ENCODE measurements around the gene ZNF165.
"Not testable (repeated sequence)": the region's sequence is repeated elsewhere in the genome, so short reads cannot be mapped to it uniquely, and the experiment has no call there.

The ZNF165 gene

DNA sequence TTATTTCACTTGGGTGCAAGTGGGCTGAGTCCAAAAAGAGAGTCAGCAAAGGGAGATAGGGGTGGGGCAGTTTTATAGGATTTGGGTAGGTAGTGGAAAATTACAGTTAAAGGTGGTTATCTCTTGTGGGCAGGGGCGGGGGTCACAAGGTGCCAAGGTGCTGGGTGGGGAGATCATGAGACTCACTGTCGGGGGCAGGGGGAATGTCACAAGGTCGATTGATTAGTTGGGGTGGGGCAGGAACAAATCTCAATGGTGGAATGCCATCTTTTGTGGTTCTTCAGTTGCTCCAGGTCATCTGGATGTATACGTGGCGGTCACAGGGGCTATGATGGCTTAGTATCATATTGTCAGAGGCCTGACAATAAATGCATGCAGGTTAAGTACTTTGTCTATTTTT lies 41.9 kb downstream of the ZNF165 start:
- not testable (repeated sequence) for DNase-seq

DNA sequence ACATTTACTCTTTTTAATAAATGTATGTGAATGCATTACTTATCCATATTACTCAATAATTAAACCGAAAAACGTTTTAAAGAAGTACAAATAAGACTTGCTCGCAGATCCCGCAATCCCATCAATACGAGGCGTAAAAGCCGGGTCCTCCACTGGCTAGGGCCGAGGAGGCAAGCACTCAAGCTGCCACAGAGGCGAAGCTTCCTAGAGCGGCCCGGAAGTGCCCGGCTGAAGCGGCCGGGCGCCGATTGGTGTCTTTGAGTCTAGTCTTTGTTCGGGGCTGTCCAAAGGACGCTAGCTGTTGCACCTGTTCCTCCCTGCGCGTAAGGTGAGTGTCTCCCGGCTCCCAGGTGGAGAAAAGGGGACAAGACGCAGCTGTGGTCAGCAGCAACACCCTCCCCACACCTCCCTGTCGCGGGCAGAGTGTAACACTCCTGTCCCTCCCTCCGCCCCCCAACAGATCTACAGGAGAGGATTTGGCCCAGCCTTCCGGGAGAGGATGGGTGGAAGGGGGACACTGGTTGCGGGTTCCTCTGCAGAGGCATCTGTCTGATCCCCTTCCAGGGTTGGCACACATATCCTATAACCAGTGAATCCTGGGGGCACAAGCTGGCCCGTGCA lies 44.1 kb downstream of the ZNF165 start, which contains the start of gene ZSCAN16:
Gene ZSCAN16 (plus strand): TSS at position 260 of the 621 bp plus-strand sequence. CDS start 835 bp downstream, outside the sequence.
- DNase-seq = peak; percentile 89

DNA sequence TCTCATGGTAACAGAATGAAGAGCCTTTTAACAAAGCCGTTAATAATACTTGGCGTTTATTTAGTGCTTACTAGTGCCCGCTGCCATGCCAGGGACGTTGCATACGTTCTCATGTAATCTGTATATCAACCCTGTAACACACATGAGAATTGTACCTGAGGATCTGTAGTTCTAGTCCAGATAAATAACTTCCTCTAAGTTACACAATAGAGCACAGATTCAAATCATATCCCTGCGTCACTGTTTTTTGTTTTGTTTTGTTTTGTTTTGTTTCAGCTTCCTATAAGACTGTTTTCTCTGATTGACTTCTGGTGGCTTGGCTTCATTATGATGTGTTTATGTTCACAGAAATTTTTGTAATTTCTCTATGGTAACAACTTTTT lies 44.6 kb downstream of the ZNF165 start:
- no peak for DNase-seq

- no peak for DNase-seq
Observed at GRCh38 chr6:28125401-28125800, 45.0 kb downstream of the ZNF165 start.

DNA sequence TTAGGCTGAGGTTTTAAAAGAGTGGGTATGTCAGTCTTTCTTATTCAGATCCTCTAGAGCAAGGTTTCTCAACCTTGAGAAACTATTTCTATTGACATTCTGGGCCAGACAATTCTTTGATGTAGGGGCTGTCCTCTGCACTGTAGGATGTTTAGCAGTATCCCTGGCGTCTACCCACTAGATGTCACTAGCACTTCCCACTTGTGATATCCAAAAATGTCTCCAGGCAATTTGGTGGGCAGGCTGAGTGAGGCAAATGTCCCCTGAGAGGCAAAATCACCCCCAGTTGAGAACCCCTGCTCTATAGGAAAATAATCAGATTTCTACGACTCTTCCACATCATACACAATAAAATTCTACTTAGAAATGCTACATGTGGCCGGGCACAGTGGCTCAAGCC lies 53.6 kb downstream of the ZNF165 start:
- DNase-seq = no peak

DNA sequence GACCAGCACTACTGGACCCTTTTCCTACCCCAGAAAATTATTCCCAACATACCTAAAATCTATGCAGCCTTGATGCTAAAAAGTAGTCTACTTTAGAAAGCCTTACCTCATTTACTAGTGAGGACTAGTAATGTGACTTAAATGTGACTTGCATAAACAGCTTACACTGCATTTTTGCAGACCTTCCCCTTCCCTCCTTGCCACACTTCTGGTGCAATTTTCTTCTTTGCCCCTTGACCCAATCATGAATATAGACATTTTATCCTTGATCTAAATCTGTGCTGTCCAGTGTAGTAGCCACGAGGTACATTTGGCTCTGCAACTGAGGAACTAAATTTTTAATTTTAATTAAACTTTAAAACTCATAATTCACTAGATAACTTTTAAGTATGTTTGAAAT lies 54.3 kb downstream of the ZNF165 start:
- no peak for DNase-seq

DNA sequence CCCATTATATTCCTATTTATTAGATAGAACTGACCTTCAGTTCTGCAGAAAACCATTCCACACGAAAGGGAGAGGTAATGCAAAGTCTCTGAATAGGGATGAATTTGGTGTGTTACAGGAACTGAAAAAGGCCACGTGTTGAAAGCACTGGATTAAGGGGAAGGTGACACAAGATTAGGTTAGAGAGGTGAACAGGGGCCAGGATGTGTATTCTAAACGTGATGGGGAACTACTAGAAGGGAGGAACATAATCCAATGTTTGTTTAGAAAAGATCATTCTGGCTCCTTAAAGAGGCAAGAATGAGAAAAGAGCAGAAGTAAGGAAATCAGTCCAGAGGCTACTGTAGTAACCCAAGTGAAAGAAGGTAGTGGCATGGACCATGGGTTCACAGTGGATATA lies 55.0 kb downstream of the ZNF165 start:
- no peak for DNase-seq

DNA sequence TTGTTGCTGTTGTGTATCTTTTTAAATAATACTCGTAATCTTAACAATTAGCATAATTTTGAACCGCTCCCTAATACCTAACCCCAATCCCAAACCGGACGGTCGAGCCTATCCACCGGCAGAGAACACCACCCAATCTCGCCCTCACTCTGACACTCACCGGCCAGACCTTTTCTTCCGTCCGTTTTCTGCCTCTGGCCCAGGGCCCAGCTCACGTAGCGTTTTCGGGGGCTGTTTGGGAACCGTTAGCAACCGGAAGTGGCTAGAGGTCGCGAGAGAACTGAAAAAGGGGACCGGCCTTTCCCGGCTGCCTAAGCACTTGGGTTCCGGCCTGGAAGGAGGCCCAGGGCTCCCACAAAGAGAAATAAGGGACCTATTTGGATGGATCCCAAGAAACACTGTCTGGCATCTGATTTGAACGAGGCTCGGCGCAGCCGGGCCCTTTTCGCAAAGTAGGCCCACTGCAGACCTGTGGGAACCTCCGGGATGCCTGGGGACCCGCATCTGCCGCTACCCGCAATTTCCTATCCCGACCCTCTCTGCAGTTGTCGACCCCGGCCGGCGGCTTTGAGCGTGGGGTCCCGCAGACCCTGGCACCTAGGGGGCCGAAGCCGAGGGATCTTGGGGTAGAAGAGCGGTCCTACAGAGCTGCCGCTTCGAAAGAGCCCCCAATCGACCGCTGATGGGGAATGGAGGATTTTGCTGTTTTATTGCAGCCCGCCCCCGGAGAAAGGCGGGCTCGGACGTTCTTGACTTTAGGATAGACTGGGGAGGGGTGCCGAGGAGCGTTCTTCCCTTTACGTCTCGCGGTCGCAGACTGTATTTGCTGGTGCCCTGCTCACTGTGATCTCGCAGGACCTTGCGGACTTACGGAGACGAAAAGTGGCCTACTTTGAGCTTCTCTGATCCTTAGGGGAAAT lies 56.5 kb downstream of the ZNF165 start:
- DNase-seq = peak; percentile 90

- no peak for DNase-seq
Observed at GRCh38 chr6:28137505-28137981, 57.2 kb downstream of the ZNF165 start.

All from NCI-H2029 treated with DMSO at 0.1 percent for 48 hours (cell line).